CD4-positive, alpha-beta T cell treated with Interferon alpha-2 for 1 hour (primary cell): ENCODE results near the gene KLK12.

Experiments used
- DNase-seq, 2 donors: peaks; one replicate each; pipeline ENCODE4 v3.0.0-alpha.2; 2020 to 2022

Gene KLK12

GRCh38 chr19:51034704-51035103 is at the start of gene KLK12:
Gene KLK12, minus strand, starts transcription at chr19:51035002. Its CDS starts 381 bp downstream, at chr19:51034621.
- no peak for DNase-seq

GRCh38 chr19:51084505-51084904 is 49.7 kb upstream of the KLK12 start:
- DNase-seq, result no peak

- no peak for DNase-seq
Observed at GRCh38 chr19:51083783-51084182, 49.0 kb upstream of the KLK12 start.

GRCh38 chr19:51083181-51083580 is 48.4 kb upstream of the KLK12 start:
- DNase-seq, result no peak

GRCh38 chr19:51082611-51083010 is 47.8 kb upstream of the KLK12 start, which contains the start of gene KLK14:
Gene KLK14, minus strand, starts transcription at chr19:51082887. Its CDS starts 273 bp downstream, at chr19:51082614.
- no peak for DNase-seq

- no peak for DNase-seq
Observed at GRCh38 chr19:51081476-51081875, 46.7 kb upstream of the KLK12 start.

- no peak for DNase-seq
Observed at GRCh38 chr19:51079481-51080110, 44.8 kb upstream of the KLK12 start.

- no peak for DNase-seq
Observed at GRCh38 chr19:51078731-51079130, 43.9 kb upstream of the KLK12 start.

- no peak for DNase-seq
Observed at GRCh38 chr19:51078104-51078503, 43.3 kb upstream of the KLK12 start.

GRCh38 chr19:51076631-51077213 is 41.9 kb upstream of the KLK12 start:
- no peak for DNase-seq

GRCh38 chr19:51075998-51076397 is 41.2 kb upstream of the KLK12 start:
- no peak for DNase-seq

GRCh38 chr19:51071095-51071405 is 36.2 kb upstream of the KLK12 start:
- DNase-seq, result no peak

GRCh38 chr19:51070334-51071094 is 35.7 kb upstream of the KLK12 start:
- no peak for DNase-seq

GRCh38 chr19:51066393-51067186 is 31.8 kb upstream of the KLK12 start:
- DNase-seq, result no peak

GRCh38 chr19:51065221-51065960 is 30.6 kb upstream of the KLK12 start:
- no peak for DNase-seq

GRCh38 chr19:51064534-51065220 is 29.9 kb upstream of the KLK12 start, which contains the start of gene KLK13:
Gene KLK13, minus strand, starts transcription at chr19:51065092. Its CDS starts 25 bp downstream, at chr19:51065067.
- DNase-seq, result no peak

GRCh38 chr19:51063664-51064063 is 28.9 kb upstream of the KLK12 start:
- DNase-seq, result no peak

- DNase-seq, result no peak
Observed at GRCh38 chr19:51060973-51061372, 26.2 kb upstream of the KLK12 start.

GRCh38 chr19:51060336-51060735 is 25.5 kb upstream of the KLK12 start:
- no peak for DNase-seq

- no peak for DNase-seq
Observed at GRCh38 chr19:51059715-51060114, 24.9 kb upstream of the KLK12 start.

GRCh38 chr19:51055866-51056265 is 21.1 kb upstream of the KLK12 start:
- no peak for DNase-seq

- DNase-seq, result no peak
Observed at GRCh38 chr19:51047031-51047335, 12.2 kb upstream of the KLK12 start.
